Vagina (tissue), 2 donors: ENCODE measurements around the gene ISCU. TPM values are rescaled to one million over a fixed set of nuclear protein-coding genes. Genes with fewer than 3 reads are reported as not detected.
"Not testable (repeated sequence)": the region's sequence is repeated elsewhere in the genome, so short reads cannot be mapped to it uniquely, and the experiment has no call there.

Experiments
- DNase-seq, 2 donors: peaks; one replicate each; pipeline ENCODE4 v3.0.0-alpha.2; 2017; ENCODE audit errors: extremely low spot score in 2 of 2
- H3K27ac ChIP-seq: fragments of 200-600 bp; sonication (generic); one replicate; pipeline ENCODE4 v1.5.1; 2019
- H3K27me3 ChIP-seq: fragments of 200-600 bp; sonication (generic); one replicate; pipeline ENCODE4 v1.5.1; 2019
- H3K36me3 ChIP-seq, 2 donors: fragments of 200-600 bp; sonication (generic); one replicate each; pipeline ENCODE4 v1.5.1; 2017 to 2019
- H3K4me1 ChIP-seq: fragments of 200-600 bp; sonication (generic); one replicate; pipeline ENCODE4 v1.5.1; 2019
- H3K4me3 ChIP-seq, 2 donors: fragments of 200-600 bp; sonication (generic); 1 replicate in 1 of 2; 2 replicates in 1 of 2; pipeline ENCODE4 v1.5.1; 2016 to 2019
- H3K9me3 ChIP-seq: fragments of 200-600 bp; sonication (generic); one replicate; pipeline ENCODE4 v1.5.1; 2019
- CTCF ChIP-seq, 3 experiments: fragments of 450-650 bp in 2 of 3; fragments of 200-600 bp in 1 of 3; sonication (generic) in 1 of 3; IDR thresholded peaks; one replicate each; pipeline ENCODE4 v1.5.1; 2017 to 2019; ENCODE audit warnings: antibody characterized with exemption in 3 of 3, mild to moderate bottlenecking in 2 of 3, moderate library complexity in 2 of 3
- POLR2A ChIP-seq, 2 donors: fragments of 450-650 bp; IDR thresholded peaks; one replicate each; pipeline ENCODE4 v1.6.1; 2017; ENCODE audit warnings: antibody characterized with exemption in 2 of 2, mild to moderate bottlenecking in 2 of 2, moderate library complexity in 2 of 2
- POLR2AphosphoS5 ChIP-seq, 2 donors: sonication (generic); formaldehyde crosslinking; IDR thresholded peaks; one replicate each; pipeline ENCODE4 v1.9.0; 2017; ENCODE audit warnings: antibody characterized with exemption in 2 of 2, mild to moderate bottlenecking in 2 of 2, low read depth in 1 of 2; ENCODE audit not compliant: insufficient read depth in 1 of 2
- intact Hi-C: fragments of 100-400 bp; cut with DNase I; formaldehyde crosslinking; loops from one replicate; pipeline ENCODE4 v1.15.1; 2023
- total RNA-seq: library from RNA; depleted of rRNA; stranded (reverse); fragments of >200 nt; gene quantifications from one replicate; pipeline ENCODE4 v1.2.3, GENCODE V29; 2016

The ISCU gene
- total RNA-seq, 1 donor from 2014 or later = 167 TPM

GRCh38 chr12:108543652-108544051 is 18.7 kb upstream of the ISCU start:
- no peak overlapping the region for H3K4me3 ChIP-seq
- H3K27me3 ChIP-seq = no peaks in the 10 kb centered on the region
- H3K27ac ChIP-seq = no peak overlapping the region
- TF ChIP-seq POLR2A (IDR thresholded peaks at IDR 0.05) (no peak), POLR2AphosphoS5 (IDR thresholded peaks at IDR 0.05; ENCODE audit: insufficient read depth in 1 of 2, low read depth in 1 of 2) (no peak), CTCF (IDR thresholded peaks at IDR 0.05) (no peak)
- no peak for DNase-seq
- H3K9me3 ChIP-seq = no peaks in the 10 kb centered on the region
- H3K4me1 ChIP-seq = no peaks in the 10 kb centered on the region
- intact Hi-C loops = no loop called here
- H3K36me3 ChIP-seq = peaks cover 0 to 61% of the 10 kb centered on the region in 2 donors

DNA sequence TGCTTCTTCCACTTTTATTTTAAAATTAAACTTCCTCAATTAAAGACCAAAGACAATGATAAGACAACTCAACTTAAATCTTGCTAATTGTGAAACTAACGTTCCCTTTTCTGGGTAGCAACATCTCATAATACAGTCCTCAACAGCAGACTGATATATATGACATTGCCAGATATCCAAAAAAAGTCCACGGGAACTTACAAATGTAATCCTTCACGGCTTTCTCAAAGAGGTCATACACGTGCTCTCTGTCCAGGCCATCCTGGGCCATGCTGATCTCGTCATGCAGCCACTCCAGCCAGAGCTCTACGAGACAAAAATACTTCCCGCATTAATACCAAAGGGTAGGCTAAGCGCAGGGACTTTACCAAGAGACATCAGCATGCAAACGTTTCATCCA is 14.7 kb upstream of the ISCU start:
- Histone ChIP-seq H3K36me3 (peaks cover 0 to 62% of the 10 kb centered on the region in 2 donors), H3K9me3 (no peaks in the 10 kb centered on the region)
- intact Hi-C loops = no loop called here

DNA sequence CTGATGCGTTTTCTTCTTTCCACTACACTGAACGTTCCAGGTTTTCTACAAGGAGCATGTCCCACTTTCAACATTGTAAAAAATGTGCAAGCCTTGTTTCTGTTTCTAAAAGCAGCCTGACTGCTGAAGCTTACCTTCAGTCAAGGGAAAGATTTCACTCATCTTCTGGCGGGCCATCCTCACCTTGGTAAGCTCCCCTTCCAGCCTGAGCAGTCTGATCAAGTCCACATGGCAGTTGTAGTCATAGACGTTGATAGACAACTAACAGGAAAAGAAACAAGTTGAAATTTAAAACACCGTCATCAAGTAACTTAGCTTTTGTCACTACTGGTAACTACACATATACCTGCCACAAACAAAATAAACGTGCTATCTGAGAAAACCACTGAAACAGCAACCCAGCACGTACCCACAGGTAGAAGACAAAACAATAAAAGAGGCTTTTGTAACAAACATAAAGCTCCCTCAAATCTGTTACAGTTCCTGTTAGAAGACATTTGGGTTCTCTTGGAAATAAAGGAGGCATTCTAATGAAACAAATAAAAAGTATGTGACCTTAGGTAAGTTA is 13.4 kb upstream of the ISCU start:
- intact Hi-C loops = no loop called here
- H3K36me3 ChIP-seq = peaks cover 0 to 49% of the 10 kb centered on the region in 2 donors
- TF ChIP-seq POLR2AphosphoS5 (IDR thresholded peaks at IDR 0.05; ENCODE audit: insufficient read depth in 1 of 2, low read depth in 1 of 2) = no peak
- no peak for TF ChIP-seq POLR2A (IDR thresholded peaks at IDR 0.05)
- TF ChIP-seq CTCF (IDR thresholded peaks at IDR 0.05) = no peak
- no peak for DNase-seq
- H3K9me3 ChIP-seq = no peaks in the 10 kb centered on the region
- peaks cover 26% of the 10 kb centered on the region for H3K4me1 ChIP-seq
- no peak overlapping the region for H3K27ac ChIP-seq
- H3K4me3 ChIP-seq = no peak overlapping the region
- no peaks in the 10 kb centered on the region for H3K27me3 ChIP-seq

More for the DNA sequence above, 14.7 kb upstream of the ISCU start:
- Histone ChIP-seq H3K27me3 (no peaks in the 10 kb centered on the region), H3K4me1 (peaks cover 14% of the 10 kb centered on the region), H3K4me3 (no peak overlapping the region), H3K27ac (no peak overlapping the region)
- no peak for TF ChIP-seq POLR2AphosphoS5 (IDR thresholded peaks at IDR 0.05; ENCODE audit: insufficient read depth in 1 of 2, low read depth in 1 of 2)
- no peak for TF ChIP-seq CTCF (IDR thresholded peaks at IDR 0.05)
- TF ChIP-seq POLR2A (IDR thresholded peaks at IDR 0.05) = no peak
- no peak for DNase-seq

GRCh38 chr12:108551535-108551934 is 10.9 kb upstream of the ISCU start:
- intact Hi-C loops = no loop called here
- H3K9me3 ChIP-seq = no peaks in the 10 kb centered on the region
- no peak overlapping the region for H3K27ac ChIP-seq
- H3K4me1 ChIP-seq = peaks cover 49% of the 10 kb centered on the region
- DNase-seq = no peak
- no peaks in the 10 kb centered on the region for H3K27me3 ChIP-seq
- peaks cover 0 to 25% of the 10 kb centered on the region in 2 donors for H3K36me3 ChIP-seq
- TF ChIP-seq POLR2A (IDR thresholded peaks at IDR 0.05) = no peak
- no peak for TF ChIP-seq CTCF (IDR thresholded peaks at IDR 0.05)
- TF ChIP-seq POLR2AphosphoS5 (IDR thresholded peaks at IDR 0.05; ENCODE audit: insufficient read depth in 1 of 2, low read depth in 1 of 2) = no peak
- H3K4me3 ChIP-seq = no peak overlapping the region

DNA sequence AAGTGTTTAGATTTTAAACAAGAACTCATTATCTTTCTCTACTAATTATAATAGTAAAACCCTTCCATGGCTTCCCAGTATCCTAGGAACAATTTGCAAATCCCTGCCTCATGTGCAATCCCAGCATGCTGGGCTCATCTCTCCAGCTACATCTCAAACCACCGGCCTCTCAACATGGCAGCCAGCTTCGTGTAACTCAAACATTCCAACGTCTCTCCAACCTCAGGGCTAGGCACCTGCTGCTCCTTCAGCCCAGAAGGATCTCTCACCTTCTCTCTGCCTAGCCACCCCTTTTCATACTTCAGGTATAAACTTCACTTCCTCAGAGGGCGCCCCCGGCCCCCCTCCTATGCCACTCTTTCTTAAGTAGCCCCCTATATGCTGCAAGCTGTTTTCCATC is 8.6 kb upstream of the ISCU start:
- no peak for DNase-seq

GRCh38 chr12:108555383-108555782 is 7.0 kb upstream of the ISCU start:
- H3K27ac ChIP-seq, H3K4me3 ChIP-seq, DNase-seq, H3K9me3 ChIP-seq, intact Hi-C loops, H3K27me3 ChIP-seq, H3K36me3 ChIP-seq: not testable (repeated sequence)
- H3K4me1 ChIP-seq = peaks cover 86% of the 10 kb centered on the region

More for the DNA sequence above, 8.6 kb upstream of the ISCU start:
- Histone ChIP-seq H3K27ac (no peak overlapping the region), H3K27me3 (no peaks in the 10 kb centered on the region), H3K36me3 (peaks cover 0 to 7% of the 10 kb centered on the region in 2 donors), H3K9me3 (no peaks in the 10 kb centered on the region), H3K4me1 (peaks cover 71% of the 10 kb centered on the region), H3K4me3 (no peak overlapping the region)
- intact Hi-C loops = no loop called here
- TF ChIP-seq CTCF (IDR thresholded peaks at IDR 0.05) (no peak), POLR2AphosphoS5 (IDR thresholded peaks at IDR 0.05; ENCODE audit: insufficient read depth in 1 of 2, low read depth in 1 of 2) (no peak), POLR2A (IDR thresholded peaks at IDR 0.05) (no peak)
